HG03066 (cell line): ENCODE measurements around the gene DEGS2.

Source experiments
- ATAC-seq: cut with Tn5 transposase; IDR thresholded peaks from one replicate; pipeline ENCODE4 v1.9.1; 2021; ENCODE audit warnings: low read depth; ENCODE audit not compliant: unreplicated experiment

DEGS2 gene

GRCh38 chr14:100149851-100150611 is 9.4 kb downstream of the DEGS2 start:
- ATAC-seq, result no peak

- ATAC-seq, result no peak
Observed at GRCh38 chr14:100148837-100149731, 10.4 kb downstream of the DEGS2 start.

GRCh38 chr14:100147691-100148464 is 11.6 kb downstream of the DEGS2 start:
- no peak for ATAC-seq

- ATAC-seq, result no peak
Observed at GRCh38 chr14:100147181-100147631, 12.2 kb downstream of the DEGS2 start.

- no peak for ATAC-seq
Observed at GRCh38 chr14:100146531-100147091, 12.8 kb downstream of the DEGS2 start.

- ATAC-seq, result no peak
Observed at GRCh38 chr14:100145682-100146464, 13.6 kb downstream of the DEGS2 start.

- ATAC-seq, result no peak
Observed at GRCh38 chr14:100144996-100145646, 14.3 kb downstream of the DEGS2 start.

- no peak for ATAC-seq
Observed at GRCh38 chr14:100144645-100144995, 14.8 kb downstream of the DEGS2 start.

- ATAC-seq, result no peak
Observed at GRCh38 chr14:100143934-100144333, 15.5 kb downstream of the DEGS2 start.

- ATAC-seq, result no peak
Observed at GRCh38 chr14:100143523-100143922, 15.9 kb downstream of the DEGS2 start.

GRCh38 chr14:100142073-100143040 is 17.1 kb downstream of the DEGS2 start:
- ATAC-seq, result no peak

GRCh38 chr14:100141098-100141497 is 18.3 kb downstream of the DEGS2 start:
- no peak for ATAC-seq

- ATAC-seq, result no peak
Observed at GRCh38 chr14:100140452-100141078, 18.9 kb downstream of the DEGS2 start.

- no peak for ATAC-seq
Observed at GRCh38 chr14:100138955-100139354, 20.5 kb downstream of the DEGS2 start.

GRCh38 chr14:100138082-100138787 is 21.2 kb downstream of the DEGS2 start:
- no peak for ATAC-seq

- ATAC-seq, result no peak
Observed at GRCh38 chr14:100137173-100137572, 22.3 kb downstream of the DEGS2 start.

GRCh38 chr14:100135784-100136183 is 23.7 kb downstream of the DEGS2 start:
- ATAC-seq, result no peak
